ENCODE measurements around the gene INPP1. TPM values are rescaled to one million over a fixed set of nuclear protein-coding genes. Genes with fewer than 3 reads are reported as not detected.

INPP1 gene
- total RNA-seq, 1 donor from 2014 or later: 11.3 TPM

GRCh38 chr2:190340369-190340768 lies 3.0 kb upstream of the INPP1 start:
- no peak overlapping the region for H2AFZ ChIP-seq (ENCODE audit: low read depth, low read length)
- no peak overlapping the region for H3K27ac ChIP-seq (ENCODE audit: low read depth, low read length)
- no peak for FAIRE-seq
- H3K9me3 Mint-ChIP-seq (ENCODE audit: unreplicated experiment): no peaks in the 10 kb centered on the region
- no peaks in the 10 kb centered on the region for H3K27me3 Mint-ChIP-seq (ENCODE audit: low read depth, unreplicated experiment)
- DNase-seq (ENCODE audit: low read depth): no peak
- H4K20me1 ChIP-seq (ENCODE audit: insufficient read depth, low read length): no peaks in the 10 kb centered on the region
- H3K4me3 Mint-ChIP-seq (ENCODE audit: unreplicated experiment): no peak overlapping the region
- no peaks in the 10 kb centered on the region for H3K27me3 ChIP-seq (ENCODE audit: insufficient read depth, low read length)
- TF ChIP-seq EZH2 (IDR thresholded peaks at IDR 0.05; ENCODE audit: insufficient read depth, low read length): no peak
- no peak for TF ChIP-seq CTCF (IDR thresholded peaks at IDR 0.05; ENCODE audit: insufficient read depth, low read depth, low read length)
- no peaks in the 10 kb centered on the region for H3K9me3 ChIP-seq (ENCODE audit: insufficient read depth, low read depth, low read length)
- H3K36me3 Mint-ChIP-seq (ENCODE audit: low read depth, unreplicated experiment): no peaks in the 10 kb centered on the region
- H3K36me3 ChIP-seq (ENCODE audit: insufficient read depth, low read length): no peaks in the 10 kb centered on the region
- H3K4me3 ChIP-seq (ENCODE audit: insufficient read depth, low read depth, low read length): no peak overlapping the region
- peaks cover 4% of the 10 kb centered on the region for H3K4me1 Mint-ChIP-seq (ENCODE audit: low read depth, unreplicated experiment)
- no peak overlapping the region for H3K9ac ChIP-seq (ENCODE audit: low read length)
- H3K4me2 ChIP-seq (ENCODE audit: low read length): no peak overlapping the region
- no peak overlapping the region for H3K27ac Mint-ChIP-seq (ENCODE audit: unreplicated experiment)
- H3K79me2 ChIP-seq (ENCODE audit: insufficient read depth, low read length): peaks cover 4% of the 10 kb centered on the region
- peaks cover 3% of the 10 kb centered on the region for H3K4me1 ChIP-seq (ENCODE audit: insufficient read depth, low read length)

- no peak overlapping the region for H3K27ac ChIP-seq (ENCODE audit: low read depth, low read length)
- Mint-ChIP-seq H3K27me3 (ENCODE audit: low read depth, unreplicated experiment) (no peaks in the 10 kb centered on the region), H3K4me1 (ENCODE audit: low read depth, unreplicated experiment) (peaks cover 4% of the 10 kb centered on the region), H3K27ac (ENCODE audit: unreplicated experiment) (no peak overlapping the region), H3K4me3 (ENCODE audit: unreplicated experiment) (peak overlapping the region; percentile 55), H3K36me3 (ENCODE audit: low read depth, unreplicated experiment) (no peaks in the 10 kb centered on the region), H3K9me3 (ENCODE audit: unreplicated experiment) (no peaks in the 10 kb centered on the region)
- H3K27me3 ChIP-seq (ENCODE audit: insufficient read depth, low read length): no peaks in the 10 kb centered on the region
- no peak for FAIRE-seq
- peaks cover 3% of the 10 kb centered on the region for H3K4me1 ChIP-seq (ENCODE audit: insufficient read depth, low read length)
- DNase-seq (ENCODE audit: low read depth): no peak
- no peak for TF ChIP-seq EZH2 (IDR thresholded peaks at IDR 0.05; ENCODE audit: insufficient read depth, low read length)
- no peak for TF ChIP-seq CTCF (IDR thresholded peaks at IDR 0.05; ENCODE audit: insufficient read depth, low read depth, low read length)
- H3K9me3 ChIP-seq (ENCODE audit: insufficient read depth, low read depth, low read length): no peaks in the 10 kb centered on the region
- no peak overlapping the region for H3K9ac ChIP-seq (ENCODE audit: low read length)
- H3K4me2 ChIP-seq (ENCODE audit: low read length): no peak overlapping the region
- H4K20me1 ChIP-seq (ENCODE audit: insufficient read depth, low read length): no peaks in the 10 kb centered on the region
- H3K4me3 ChIP-seq (ENCODE audit: insufficient read depth, low read depth, low read length): no peak overlapping the region
- no peak overlapping the region for H2AFZ ChIP-seq (ENCODE audit: low read depth, low read length)
- H3K36me3 ChIP-seq (ENCODE audit: insufficient read depth, low read length): no peaks in the 10 kb centered on the region
- H3K79me2 ChIP-seq (ENCODE audit: insufficient read depth, low read length): peaks cover 18% of the 10 kb centered on the region
Measured at GRCh38 chr2:190342611-190343010, 778 bp upstream of the INPP1 start.

- Histone ChIP-seq H3K4me1 (ENCODE audit: insufficient read depth, low read length) (peaks cover 3% of the 10 kb centered on the region), H4K20me1 (ENCODE audit: insufficient read depth, low read length) (no peaks in the 10 kb centered on the region), H3K27ac (ENCODE audit: low read depth, low read length) (no peak overlapping the region), H3K9me3 (ENCODE audit: insufficient read depth, low read depth, low read length) (no peaks in the 10 kb centered on the region), H3K4me2 (ENCODE audit: low read length) (peak overlapping the region; percentile 96), H3K4me3 (ENCODE audit: insufficient read depth, low read depth, low read length) (peak overlapping the region; percentile 77), H3K36me3 (ENCODE audit: insufficient read depth, low read length) (no peaks in the 10 kb centered on the region), H3K27me3 (ENCODE audit: insufficient read depth, low read length) (no peaks in the 10 kb centered on the region), H3K79me2 (ENCODE audit: insufficient read depth, low read length) (peaks cover 18% of the 10 kb centered on the region), H2AFZ (ENCODE audit: low read depth, low read length) (peak overlapping the region; percentile 97), H3K9ac (ENCODE audit: low read length) (peak overlapping the region; percentile 86)
- Mint-ChIP-seq H3K36me3 (ENCODE audit: low read depth, unreplicated experiment) (no peaks in the 10 kb centered on the region), H3K27ac (ENCODE audit: unreplicated experiment) (peak overlapping the region; percentile 58), H3K27me3 (ENCODE audit: low read depth, unreplicated experiment) (no peaks in the 10 kb centered on the region), H3K4me3 (ENCODE audit: unreplicated experiment) (peak overlapping the region; percentile 89), H3K4me1 (ENCODE audit: low read depth, unreplicated experiment) (peaks cover 4% of the 10 kb centered on the region), H3K9me3 (ENCODE audit: unreplicated experiment) (no peaks in the 10 kb centered on the region)
- TF ChIP-seq CTCF (IDR thresholded peaks at IDR 0.05; ENCODE audit: insufficient read depth, low read depth, low read length): no peak
- no peak for TF ChIP-seq EZH2 (IDR thresholded peaks at IDR 0.05; ENCODE audit: insufficient read depth, low read length)
- DNase-seq (ENCODE audit: low read depth): no peak
- FAIRE-seq: no peak
Measured at GRCh38 chr2:190343089-190343535, 277 bp upstream of the INPP1 start.
